Measurements from ENCODE around the gene WWOX. TPM values are rescaled to one million over a fixed set of nuclear protein-coding genes. Genes with fewer than 3 reads are reported as not detected.

Gene WWOX
- total and polyA plus RNA-seq, 2 of the 4 experiments (the other 2 are of a cell fraction), result 2.7 to 5.4 TPM

GRCh38 chr16:78655331-78656113 lies 556.1 kb downstream of the WWOX start:
- Histone ChIP-seq H3K23ac (ENCODE audit: low read depth, low read length) (no peak overlapping the region), H2AK5ac (ENCODE audit: low read depth, low read length) (no peak overlapping the region), H3K14ac (replicated peaks; ENCODE audit: low read depth, low read length) (no peak overlapping the region), H2AFZ (replicated peaks; ENCODE audit: low read length, poor library complexity) (no peak overlapping the region), H4K91ac (ENCODE audit: insufficient read depth, low read depth, low read length) (no peak overlapping the region), H3K4me3 (ENCODE audit: insufficient read depth, low read depth, low read length) (no peak overlapping the region), H4K5ac (ENCODE audit: low read depth, low read length) (no peak overlapping the region), H2BK20ac (ENCODE audit: low read depth, low read length) (no peak overlapping the region), H2AK9ac (replicated peaks; ENCODE audit: low read depth, low read length, poor library complexity) (no peak overlapping the region), H4K8ac (ENCODE audit: low read depth in 2 of 2, low read length in 2 of 2) (no peak overlapping the region), H3K27me3 (ENCODE audit: control insufficient read depth, insufficient read depth, low read length) (no peaks in the 10 kb centered on the region), H3K4ac (ENCODE audit: low read depth, low read length) (no peak overlapping the region), H3K9me1 (ENCODE audit: insufficient read depth, low read length) (no peaks in the 10 kb centered on the region), H3K9me3 (ENCODE audit: control insufficient read depth, insufficient read depth, low read length) (peaks cover 22% of the 10 kb centered on the region), H3K56ac (ENCODE audit: extremely low read depth, insufficient read depth, low read length) (no peak overlapping the region), H4K20me1 (ENCODE audit: insufficient read depth, low read length) (no peaks in the 10 kb centered on the region), H3K79me1 (ENCODE audit: low read depth in 1 of 2, low read length in 2 of 2) (no peaks in the 10 kb centered on the region), H3K4me1 (ENCODE audit: control insufficient read depth, insufficient read depth, low read length) (no peaks in the 10 kb centered on the region), H3K9ac (ENCODE audit: low read depth, low read length) (no peak overlapping the region), H3K4me2 (ENCODE audit: low read depth, low read length) (no peak overlapping the region), H2BK5ac (ENCODE audit: low read depth, low read length, poor library complexity, severe bottlenecking) (no peak overlapping the region), H2BK120ac (ENCODE audit: low read depth, low read length) (no peak overlapping the region), H3K27ac (ENCODE audit: insufficient read depth, low read length) (no peak overlapping the region), H3K36me3 (ENCODE audit: control insufficient read depth, insufficient read depth, low read length) (no peaks in the 10 kb centered on the region), H3K18ac (ENCODE audit: low read depth, low read length) (no peak overlapping the region), H2BK15ac (ENCODE audit: low read depth, low read length) (no peak overlapping the region)
- ChIA-PET POLR2A (ENCODE audit: unreplicated experiment) (no interaction called here), CTCF (no interaction called here)
- intact Hi-C loops (cut with micrococcal nuclease) (no loop called here), dilution Hi-C loops (cut with HindIII; ENCODE audit: low sequenced_read_pairs, unreplicated experiment) (no loop called here), in situ Hi-C loops (cut with MboI; ENCODE audit: low sequenced_read_pairs) (no loop called here)
- ATAC-seq (ENCODE audit: low read depth) (no peak), DNase-seq (no peak)
- TF ChIP-seq RCOR1 (IDR thresholded peaks at IDR 0.05; ENCODE audit: insufficient replicate concordance, low read length) (no peak), CTCF (conservative IDR thresholded peaks at IDR 0.05; ENCODE audit: low read depth, low read length) (no peak), POLR2A (IDR thresholded peaks at IDR 0.05; ENCODE audit: low read depth, low read length) (no peak), NFE2L2 (IDR thresholded peaks at IDR 0.05; ENCODE audit: low read depth, low read length) (no peak), MXI1 (IDR thresholded peaks at IDR 0.05; ENCODE audit: borderline replicate concordance, low read depth, low read length) (no peak), CEBPB (IDR thresholded peaks at IDR 0.05; ENCODE audit: low read depth, low read length) (no peak), FOS (IDR thresholded peaks at IDR 0.05; ENCODE audit: low read depth, low read length) (no peak), BHLHE40 (IDR thresholded peaks at IDR 0.05; ENCODE audit: low read depth, low read length) (no peak), RAD21 (IDR thresholded peaks at IDR 0.05; ENCODE audit: low read length) (no peak), CHD1 (IDR thresholded peaks at IDR 0.05; ENCODE audit: low read depth, low read length) (no peak), MAFK (IDR thresholded peaks at IDR 0.05; ENCODE audit: low read depth, low read length) (no peak), MAZ (IDR thresholded peaks at IDR 0.05; ENCODE audit: borderline replicate concordance, low read depth, low read length) (no peak), RFX5 (IDR thresholded peaks at IDR 0.05; ENCODE audit: low read depth, low read length) (no peak)
- BruUV-seq (replicated peaks), result no TSS peak
- no CpG with 5 or more reads among the region's 5 CpGs for WGBS, 2 experiments (ENCODE audit: extremely low coverage in 2 of 2, insufficient read length in 1 of 2)
